ENCODE results near the gene ETV1.

ETV1 gene

GRCh38 chr7:13886356-13886755 lies 103.1 kb downstream of the ETV1 start:
- no peak for FAIRE-seq
- DNase-seq (ENCODE audit: insufficient read length, low spot score): no peak

DNA sequence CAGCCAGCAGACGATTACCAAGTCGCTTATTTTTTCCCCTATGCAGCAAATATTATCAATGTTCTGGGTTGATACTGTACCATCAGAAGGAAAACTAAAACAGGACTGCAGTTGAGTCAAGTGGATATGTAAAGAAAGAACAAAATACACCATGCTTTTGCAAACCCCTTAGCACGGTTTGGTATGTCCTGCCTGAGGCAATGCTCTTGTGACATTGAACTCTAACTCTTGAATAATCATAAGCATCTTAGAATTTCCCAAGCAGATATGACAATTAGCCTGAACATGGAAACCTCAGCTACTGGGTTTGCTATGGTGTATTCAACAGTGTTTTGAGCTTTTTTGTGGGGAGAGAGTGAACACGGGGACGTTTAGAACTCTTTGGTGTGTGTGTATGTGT lies 107.4 kb downstream of the ETV1 start:
- FAIRE-seq (no peak), DNase-seq (ENCODE audit: insufficient read length, low spot score) (no peak)

DNA sequence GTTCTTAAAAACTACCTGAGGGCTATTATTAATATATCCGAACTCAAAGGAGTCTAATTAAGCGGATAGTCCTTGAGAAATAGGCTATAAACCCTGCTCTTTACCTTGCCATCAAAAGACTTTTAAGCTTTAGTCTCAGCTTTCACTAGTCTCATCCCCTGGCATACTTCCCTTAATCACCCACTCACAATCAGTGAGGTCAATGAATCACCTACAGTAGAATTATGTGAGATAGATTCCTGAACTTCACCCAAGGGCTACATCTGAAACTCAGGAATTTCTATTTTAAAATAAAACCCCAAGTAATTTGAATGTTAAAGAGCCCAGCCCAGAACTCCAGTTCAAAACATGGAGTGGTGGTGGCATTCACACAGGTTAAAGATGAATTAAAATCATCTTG lies 108.7 kb downstream of the ETV1 start:
- DNase-seq (ENCODE audit: insufficient read length, low spot score): no peak

DNA sequence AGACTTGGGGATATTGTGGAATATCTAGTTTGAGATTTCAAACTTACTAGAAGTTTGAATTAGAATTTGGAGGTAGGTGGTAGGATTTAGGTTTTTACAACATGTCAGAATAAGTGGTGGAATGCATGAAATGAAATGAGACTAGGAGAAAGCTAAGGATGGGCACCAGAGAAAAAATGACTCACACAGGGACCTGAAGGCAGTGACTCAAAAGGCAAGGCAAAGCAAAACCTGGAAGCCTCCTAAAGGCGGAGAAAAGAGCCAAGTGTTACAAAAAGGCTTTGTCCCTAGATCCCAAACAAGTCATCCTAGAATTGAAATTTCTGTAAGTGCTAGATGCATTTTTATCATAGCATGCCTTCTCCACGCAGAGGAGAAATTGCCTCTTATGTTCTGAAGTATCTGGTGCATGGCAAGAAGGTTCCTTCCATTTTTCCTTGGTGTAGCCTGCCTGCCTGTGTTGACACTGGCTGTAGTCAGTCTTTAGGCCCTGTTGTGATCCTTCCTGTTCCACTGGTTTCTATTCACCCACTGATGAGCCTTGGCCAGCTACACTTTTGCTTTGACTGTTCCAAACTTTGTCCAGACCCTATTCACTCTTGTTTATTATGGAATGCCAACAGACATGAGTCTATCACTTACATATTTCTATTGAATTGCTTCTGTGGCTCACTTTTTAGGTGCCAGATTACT lies 109.3 kb downstream of the ETV1 start:
- FAIRE-seq (no peak), DNase-seq (ENCODE audit: insufficient read length, low spot score) (no peak)

More for the DNA sequence above, 108.7 kb downstream of the ETV1 start:
- FAIRE-seq: no peak

GRCh38 chr7:13879143-13879542 lies 110.3 kb downstream of the ETV1 start:
- FAIRE-seq (no peak), DNase-seq (ENCODE audit: insufficient read length, low spot score) (no peak)

GRCh38 chr7:13878154-13878553 lies 111.3 kb downstream of the ETV1 start:
- no peak for DNase-seq (ENCODE audit: insufficient read length, low spot score)
- FAIRE-seq: no peak

- FAIRE-seq: no peak
- DNase-seq (ENCODE audit: insufficient read length, low spot score): no peak
Measured at GRCh38 chr7:13875496-13876074, 113.9 kb downstream of the ETV1 start.

GRCh38 chr7:13874783-13875182 lies 114.7 kb downstream of the ETV1 start:
- FAIRE-seq (no peak), DNase-seq (ENCODE audit: insufficient read length, low spot score) (no peak)

- no peak for FAIRE-seq
- no peak for DNase-seq (ENCODE audit: insufficient read length, low spot score)
Measured at GRCh38 chr7:13872709-13873108, 116.8 kb downstream of the ETV1 start.

- FAIRE-seq (no peak), DNase-seq (ENCODE audit: insufficient read length, low spot score) (no peak)
Measured at GRCh38 chr7:13871008-13871407, 118.5 kb downstream of the ETV1 start.

DNA sequence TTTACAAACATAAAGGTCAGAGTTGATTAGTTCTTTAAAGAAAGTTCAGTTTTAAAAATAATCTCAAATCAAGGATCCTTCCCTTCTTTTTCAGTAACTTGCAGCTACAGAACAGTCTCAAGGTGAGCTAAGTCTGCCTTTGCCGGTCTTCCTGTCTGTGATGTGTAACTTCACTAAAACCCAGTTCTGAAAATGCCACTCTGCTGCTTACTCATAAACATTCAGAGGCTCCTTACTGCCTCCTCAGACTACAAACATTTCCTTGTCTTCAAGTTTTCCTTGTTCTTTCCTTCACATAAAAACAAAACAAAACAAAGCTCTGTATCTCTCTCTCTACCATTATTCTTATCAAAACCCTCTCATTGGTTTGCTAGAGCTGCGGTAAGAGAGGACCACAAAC lies 128.7 kb downstream of the ETV1 start:
- FAIRE-seq (no peak), DNase-seq (ENCODE audit: insufficient read length, low spot score) (no peak)

DNA sequence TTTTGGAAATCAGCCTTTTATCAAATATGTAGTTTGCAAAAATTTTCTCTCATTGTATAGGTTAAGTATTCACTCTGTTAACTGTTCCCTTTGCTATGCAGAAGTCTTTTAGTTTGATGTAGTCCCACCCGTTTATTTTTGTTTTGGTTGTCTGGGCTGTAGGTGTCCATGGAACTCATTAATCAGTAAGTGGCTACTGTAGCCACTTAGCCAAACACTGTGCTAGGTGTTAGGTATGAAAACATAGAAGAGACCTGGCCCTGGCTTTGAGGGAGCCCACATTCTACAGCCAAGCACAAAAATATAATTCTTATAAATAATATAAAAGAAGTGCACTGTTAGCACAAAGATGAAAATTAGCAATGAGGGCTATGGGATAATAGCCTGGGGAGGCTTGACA lies 133.5 kb downstream of the ETV1 start:
- FAIRE-seq (no peak), DNase-seq (ENCODE audit: insufficient read length, low spot score) (no peak)

- DNase-seq (ENCODE audit: insufficient read length, low spot score) (no peak), FAIRE-seq (no peak)
Measured at GRCh38 chr7:13852281-13852968, 137.0 kb downstream of the ETV1 start.

DNA sequence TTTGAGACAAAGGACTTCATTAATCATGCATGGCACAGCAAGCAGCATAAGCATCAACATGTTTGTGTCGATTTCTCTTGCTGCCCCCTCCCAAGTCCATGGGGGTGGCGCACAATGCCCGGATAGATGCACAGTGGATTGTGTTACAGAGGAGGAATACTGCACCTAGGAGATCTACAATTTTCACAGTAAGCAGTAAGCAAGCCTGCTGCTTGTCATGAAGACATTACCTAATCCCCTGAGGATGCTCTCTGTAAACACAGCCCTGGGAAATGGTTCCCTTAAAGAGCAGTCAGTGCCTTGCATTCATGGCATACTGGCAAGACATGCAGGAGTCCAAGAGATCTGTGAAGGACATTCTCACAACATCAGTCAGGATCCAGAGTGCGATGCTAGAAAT lies 137.7 kb downstream of the ETV1 start:
- DNase-seq (ENCODE audit: insufficient read length, low spot score) (no peak), FAIRE-seq (no peak)

- FAIRE-seq: no peak
- no peak for DNase-seq (ENCODE audit: insufficient read length, low spot score)
Measured at GRCh38 chr7:13850185-13850752, 139.2 kb downstream of the ETV1 start.

DNA sequence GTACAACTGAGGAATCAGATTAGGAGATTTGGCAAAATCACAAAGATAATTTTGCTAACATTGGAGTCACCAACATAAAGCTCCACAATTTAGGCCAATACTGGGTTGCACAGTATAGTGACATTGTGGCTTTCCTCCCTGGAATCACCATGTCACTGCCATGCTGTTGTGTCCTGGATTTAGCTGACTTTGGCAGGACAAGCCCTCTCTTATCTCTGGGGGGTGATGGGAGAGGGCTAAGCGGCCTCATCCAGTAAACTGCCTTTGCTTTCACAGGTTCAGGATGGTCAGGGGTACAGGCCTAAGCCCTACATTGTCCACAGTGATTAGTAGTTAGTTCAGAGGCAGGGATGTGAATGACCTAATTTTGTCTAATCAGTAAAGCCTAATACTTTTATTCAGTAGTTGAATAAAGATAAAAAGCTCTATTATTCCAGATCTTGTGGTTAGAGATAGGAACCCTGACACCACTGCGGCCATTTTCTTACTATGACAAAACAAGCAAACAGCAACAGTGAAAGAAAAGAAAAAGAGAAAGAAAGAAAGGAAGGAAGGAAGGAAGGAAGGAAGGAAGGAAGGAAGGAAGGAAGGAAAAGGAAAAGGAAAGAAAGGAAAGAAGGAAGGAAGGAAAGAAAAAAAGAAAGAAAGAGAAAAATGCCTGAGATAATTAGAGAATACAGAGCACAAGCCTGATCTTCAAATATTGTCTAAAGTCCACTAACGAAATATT lies 140.1 kb downstream of the ETV1 start:
- FAIRE-seq: no peak

GRCh38 chr7:13848681-13849131 lies 140.8 kb downstream of the ETV1 start:
- FAIRE-seq: no peak
- DNase-seq (ENCODE audit: insufficient read length, low spot score): no peak

More for the DNA sequence above, 140.1 kb downstream of the ETV1 start:
- no peak for DNase-seq (ENCODE audit: insufficient read length, low spot score)

GRCh38 chr7:13846386-13846785 lies 143.1 kb downstream of the ETV1 start:
- FAIRE-seq (no peak), DNase-seq (ENCODE audit: insufficient read length, low spot score) (no peak)

DNA sequence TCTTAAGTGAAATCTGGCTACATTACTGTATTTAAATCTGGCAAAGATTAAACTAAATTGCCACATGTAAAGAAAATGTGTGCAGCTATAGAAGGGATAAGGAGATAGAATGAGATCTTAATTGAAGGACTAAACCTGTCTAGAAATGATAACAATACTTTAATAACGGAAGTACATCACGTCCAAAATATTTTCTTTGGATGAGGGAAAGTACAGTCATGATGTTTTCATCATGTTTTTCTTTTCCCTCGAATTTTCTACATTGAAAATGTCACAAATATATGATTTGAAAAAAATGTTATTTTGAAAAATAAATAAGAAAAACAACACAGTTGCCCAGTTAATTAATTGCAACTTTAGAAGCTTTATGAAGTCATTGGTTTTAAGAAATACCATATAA lies 143.9 kb downstream of the ETV1 start:
- DNase-seq (ENCODE audit: insufficient read length, low spot score) (no peak), FAIRE-seq (no peak)

DNA sequence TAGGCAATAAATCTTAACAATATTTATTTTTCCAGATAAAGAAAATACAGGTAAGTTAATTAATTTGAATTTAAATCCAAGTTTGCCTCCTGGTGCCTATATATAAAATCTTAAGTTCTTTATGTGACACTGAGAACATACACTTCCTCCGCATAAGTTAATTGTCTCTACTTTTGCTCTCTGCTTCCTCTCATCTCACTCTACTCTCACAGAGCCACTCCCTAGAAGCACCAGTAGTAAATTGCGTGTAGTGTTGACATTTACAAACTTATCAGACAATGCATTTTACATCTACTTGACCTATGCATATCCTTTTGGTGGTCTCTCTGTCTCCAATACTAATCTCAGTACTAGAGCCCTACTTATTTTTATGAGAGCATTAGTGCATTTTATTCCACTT lies 144.5 kb downstream of the ETV1 start:
- DNase-seq (ENCODE audit: insufficient read length, low spot score) (no peak), FAIRE-seq (no peak)

- FAIRE-seq (no peak), DNase-seq (ENCODE audit: insufficient read length, low spot score) (no peak)
Measured at GRCh38 chr7:13841284-13841683, 148.2 kb downstream of the ETV1 start.

Measured in GM19239 (cell line).